Colonic mucosa (tissue), 4 donors: Measurements from ENCODE around the gene BEND2. TPM values are rescaled to one million over a fixed set of nuclear protein-coding genes. Genes with fewer than 3 reads are reported as not detected.

Experiments
- DNase-seq: peaks from one replicate; pipeline ENCODE4 v3.0.0-alpha.2; 2020
- H3K27ac ChIP-seq: fragments of 200-600 bp; one replicate; pipeline ENCODE4 v1.8.0; 2021
- H3K27me3 ChIP-seq: fragments of 200-600 bp; one replicate; pipeline ENCODE4 v1.8.0; 2021
- H3K36me3 ChIP-seq: fragments of 200-600 bp; one replicate; pipeline ENCODE4 v1.8.0; 2021
- H3K4me1 ChIP-seq: fragments of 200-600 bp; one replicate; pipeline ENCODE4 v1.8.0; 2021; ENCODE audit warnings: mild to moderate bottlenecking
- H3K4me3 ChIP-seq: fragments of 200-600 bp; one replicate; pipeline ENCODE4 v1.8.0; 2021
- H3K9ac ChIP-seq, 2 donors: one replicate each; pipeline ENCODE4 v1.7.0; 2013; ENCODE audit warnings: control low read depth in 2 of 2, low read depth in 2 of 2, low read length in 2 of 2
- H3K9me3 ChIP-seq: fragments of 200-600 bp; one replicate; pipeline ENCODE4 v1.8.0; 2021
- CTCF ChIP-seq: fragments of 200-600 bp; IDR thresholded peaks from one replicate; pipeline ENCODE4 v1.8.0; 2022; ENCODE audit warnings: antibody characterized with exemption, mild to moderate bottlenecking
- intact Hi-C: fragments of 100-400 bp; cut with DNase I; formaldehyde crosslinking; loops from one replicate; pipeline ENCODE4 v1.14.1; 2022
- total RNA-seq, 2 donors: library from RNA; stranded (reverse); fragmentation: NEBNext Ultra II Directional in 1 of 2; extraction: Animal tissue kit (Norgen Biotek cat#: 25700) in 1 of 2; gene quantifications; one replicate each; pipeline ENCODE4 v1.2.1, GENCODE V29; 2021
- donor health status: healthy.
- donor health status: DM: no; HTN: no; CAD: no.
- donor health status: DM: no; HTN: no; CAD: no.

The BEND2 gene
- total RNA-seq, 2 donors from 2014 or later = not detected

- no peak for DNase-seq
- no peak for TF ChIP-seq CTCF
- H3K27ac ChIP-seq = no peak overlapping the region
- H3K36me3 ChIP-seq = no peaks in the 10 kb centered on the region
- H3K27me3 ChIP-seq = no peaks in the 10 kb centered on the region
- no peak overlapping the region for H3K4me3 ChIP-seq
- H3K9ac ChIP-seq = no peak overlapping the region
- H3K9me3 ChIP-seq = no peaks in the 10 kb centered on the region
- intact Hi-C loops = no loop called here
- no peaks in the 10 kb centered on the region for H3K4me1 ChIP-seq
Measured at GRCh38 chrX:18119856-18120255, 100.8 kb downstream of the BEND2 start.

Other genes with a start within 250 kb of the BEND2 start
- 1 to 10 TPM; 1.2 to 2.5 TPM for gene SCML2, start 133.8 kb upstream of the BEND2 start, total RNA-seq
- gene CDKL5, start 204.7 kb upstream of the BEND2 start, total RNA-seq = 1 to 10 TPM; 3.7 to 4.4 TPM